Mesodermal cell (in vitro differentiated cells): Measurements from ENCODE around the gene TSC1.
A peak's percentile ranks its signal among the peaks of the same experiment; 100 is the strongest.

Experiments
- H3K27ac ChIP-seq: 2 replicates; pipeline ENCODE4 v1.7.0; 2013; ENCODE audit warnings: mild to moderate bottlenecking, low read depth, low read length, moderate library complexity; ENCODE audit not compliant: severe bottlenecking
- H3K36me3 ChIP-seq: 2 replicates; pipeline ENCODE4 v1.7.1; 2013; ENCODE audit warnings: mild to moderate bottlenecking, low read length, moderate library complexity; ENCODE audit not compliant: control insufficient read depth, insufficient read depth
- H3K4me1 ChIP-seq: one replicate; pipeline ENCODE4 v1.7.1; 2013; ENCODE audit warnings: mild to moderate bottlenecking, low read length; ENCODE audit not compliant: insufficient read depth, control insufficient read depth, poor library complexity, severe bottlenecking
- H3K4me3 ChIP-seq: 2 replicates; pipeline ENCODE4 v1.7.0; 2013; ENCODE audit warnings: low read length, control low read depth, mild to moderate bottlenecking; ENCODE audit not compliant: insufficient read depth, poor library complexity, severe bottlenecking; ENCODE audit errors: extremely low read depth
- H3K9me3 ChIP-seq: 2 replicates; pipeline ENCODE4 v1.7.1; 2013; ENCODE audit warnings: mild to moderate bottlenecking, low read length, moderate library complexity; ENCODE audit not compliant: control insufficient read depth
- WGBS, 2 experiments: methylation state at CpG; one replicate each; pipeline ENCODE4 v1.1.5; 2013; ENCODE audit warnings: missing lambda C conversion rate in 2 of 2; ENCODE audit not compliant: insufficient coverage in 2 of 2; 5-methylcytosine and 5-hydroxymethylcytosine counted together

TSC1 gene

GRCh38 chr9:132877824-132878694, 66.4 kb downstream of the TSC1 start, which contains the start of gene AK8:
TSS of gene AK8 (minus strand) at chr9:132878284. CDS start at chr9:132878255, 29 bp downstream.
- peak within 1 kb of the TSS; percentile 95 for H3K4me3 ChIP-seq
- peaks cover 6% of the 10 kb centered on the region for H3K4me1 ChIP-seq
- H3K9me3 ChIP-seq, result no peaks in the 10 kb centered on the region
- H3K36me3 ChIP-seq, result no peaks in the 10 kb centered on the region
- 2% methylated on average over 65 to 76 of the region's 89 CpGs for WGBS, 2 experiments
- peak within 1 kb of the TSS; percentile 59 for H3K27ac ChIP-seq

GRCh38 chr9:132877458-132877823, 67.0 kb downstream of the TSC1 start:
- Histone ChIP-seq H3K4me3 (peak overlapping the region; percentile 95), H3K36me3 (no peaks in the 10 kb centered on the region)
- WGBS, 2 experiments, result 66 to 75% methylated on average over 8 to 14 of the region's 14 CpGs

GRCh38 chr9:132876849-132877248, 67.6 kb downstream of the TSC1 start:
- Histone ChIP-seq H3K4me1 (peaks cover 6% of the 10 kb centered on the region), H3K4me3 (no peak overlapping the region), H3K27ac (no peak overlapping the region), H3K36me3 (no peaks in the 10 kb centered on the region), H3K9me3 (no peaks in the 10 kb centered on the region)
- 75 to 88% methylated on average over 1 to 2 of the region's 3 CpGs for WGBS, 2 experiments

More at GRCh38 chr9:132877458-132877823, 67.0 kb downstream of the TSC1 start:
- Histone ChIP-seq H3K27ac (no peak overlapping the region), H3K4me1 (peaks cover 6% of the 10 kb centered on the region), H3K9me3 (no peaks in the 10 kb centered on the region)

GRCh38 chr9:132875159-132875558, 69.3 kb downstream of the TSC1 start:
- no peak overlapping the region for H3K4me3 ChIP-seq
- H3K9me3 ChIP-seq, result no peaks in the 10 kb centered on the region
- 76 to 87% methylated on average over 4 of the region's 5 CpGs for WGBS, 2 experiments
- H3K36me3 ChIP-seq, result no peaks in the 10 kb centered on the region
- H3K27ac ChIP-seq, result no peak overlapping the region
- H3K4me1 ChIP-seq, result peaks cover 6% of the 10 kb centered on the region

- H3K4me3 ChIP-seq, result no peak overlapping the region
- no peaks in the 10 kb centered on the region for H3K4me1 ChIP-seq
- H3K36me3 ChIP-seq, result no peaks in the 10 kb centered on the region
- no peak overlapping the region for H3K27ac ChIP-seq
- H3K9me3 ChIP-seq, result no peaks in the 10 kb centered on the region
- 92% methylated on average over 7 of the region's 7 CpGs; no CpG with 5 or more reads in 1 of the 2 experiments for WGBS, 2 experiments
These were observed 71.0 kb downstream of the TSC1 start for GRCh38 chr9:132873403-132873802.

- 90 to 92% methylated on average over 6 to 9 of the region's 9 CpGs for WGBS, 2 experiments
- no peak overlapping the region for H3K4me3 ChIP-seq
These were observed 75.2 kb downstream of the TSC1 start for GRCh38 chr9:132869266-132869665.

GRCh38 chr9:132866898-132867297, 77.5 kb downstream of the TSC1 start:
- H3K9me3 ChIP-seq, result no peaks in the 10 kb centered on the region
- H3K4me1 ChIP-seq, result no peaks in the 10 kb centered on the region
- H3K4me3 ChIP-seq, result no peak overlapping the region
- H3K36me3 ChIP-seq, result no peaks in the 10 kb centered on the region
- no peak overlapping the region for H3K27ac ChIP-seq
- WGBS, 2 experiments, result 88 to 90% methylated on average over 5 to 7 of the region's 8 CpGs

More at GRCh38 chr9:132869266-132869665, 75.2 kb downstream of the TSC1 start:
- Histone ChIP-seq H3K27ac (no peak overlapping the region), H3K36me3 (no peaks in the 10 kb centered on the region), H3K4me1 (no peaks in the 10 kb centered on the region), H3K9me3 (no peaks in the 10 kb centered on the region)

GRCh38 chr9:132864691-132865090, 79.7 kb downstream of the TSC1 start:
- no peaks in the 10 kb centered on the region for H3K9me3 ChIP-seq
- WGBS, 2 experiments, result 67 to 69% methylated on average over 8 of the region's 8 CpGs
- no peaks in the 10 kb centered on the region for H3K4me1 ChIP-seq
- H3K27ac ChIP-seq, result no peak overlapping the region
- H3K4me3 ChIP-seq, result no peak overlapping the region
- H3K36me3 ChIP-seq, result no peaks in the 10 kb centered on the region

- H3K36me3 ChIP-seq, result no peaks in the 10 kb centered on the region
- WGBS, 2 experiments, result 66 to 67% methylated on average over 2 of the region's 2 CpGs
- H3K4me1 ChIP-seq, result no peaks in the 10 kb centered on the region
- H3K9me3 ChIP-seq, result no peaks in the 10 kb centered on the region
- no peak overlapping the region for H3K27ac ChIP-seq
- H3K4me3 ChIP-seq, result no peak overlapping the region
These were observed 80.1 kb downstream of the TSC1 start for GRCh38 chr9:132864277-132864676.

GRCh38 chr9:132863096-132863495, 81.3 kb downstream of the TSC1 start:
- no peak overlapping the region for H3K4me3 ChIP-seq
- WGBS, 2 experiments, result 80 to 87% methylated on average over 7 to 9 of the region's 12 CpGs
- no peak overlapping the region for H3K27ac ChIP-seq
- H3K4me1 ChIP-seq, result no peaks in the 10 kb centered on the region
- H3K9me3 ChIP-seq, result no peaks in the 10 kb centered on the region
- no peaks in the 10 kb centered on the region for H3K36me3 ChIP-seq

- no peaks in the 10 kb centered on the region for H3K9me3 ChIP-seq
- peaks cover 2% of the 10 kb centered on the region for H3K4me1 ChIP-seq
- H3K36me3 ChIP-seq, result no peaks in the 10 kb centered on the region
- H3K27ac ChIP-seq, result no peak overlapping the region
- WGBS, 2 experiments, result 83 to 89% methylated on average over 6 of the region's 6 CpGs
- no peak overlapping the region for H3K4me3 ChIP-seq
These were observed 81.9 kb downstream of the TSC1 start for GRCh38 chr9:132862533-132862932.
